GM10266 (cell line): ENCODE data around the gene DNAH10.

Experiments used
- DNase-seq: peaks from one replicate; pipeline ENCODE4 v3.0.0; 2012; ENCODE audit errors: extremely low spot score
- CTCF ChIP-seq: IDR thresholded peaks from 2 replicates; pipeline ENCODE4 v1.5.1; 2012; ENCODE audit warnings: mild to moderate bottlenecking, low read depth; ENCODE audit not compliant: control insufficient read depth, insufficient read depth; ENCODE audit errors: missing control alignments

The DNAH10 gene

GRCh38 chr12:123757561-123757960, 4.5 kb upstream of the DNAH10 start:
- DNase-seq: no peak
- TF ChIP-seq CTCF: no peak

- no peak for DNase-seq
Observed at GRCh38 chr12:123760267-123760938, 1.7 kb upstream of the DNAH10 start.

GRCh38 chr12:123762715-123763052, 583 bp downstream of the DNAH10 start:
- TF ChIP-seq CTCF: no peak
- DNase-seq: no peak

More at GRCh38 chr12:123760267-123760938, 1.7 kb upstream of the DNAH10 start:
- TF ChIP-seq CTCF: no peak

- no peak for TF ChIP-seq CTCF
- no peak for DNase-seq
Observed at GRCh38 chr12:123763093-123763492, 992 bp downstream of the DNAH10 start.

- no peak for DNase-seq
- no peak for TF ChIP-seq CTCF
Observed at GRCh38 chr12:123764109-123764508, 2.0 kb downstream of the DNAH10 start.

- no peak for TF ChIP-seq CTCF
- DNase-seq: no peak
Observed at GRCh38 chr12:123765504-123766035, 3.5 kb downstream of the DNAH10 start.

GRCh38 chr12:123767613-123768012, 5.5 kb downstream of the DNAH10 start:
- DNase-seq: peak; percentile 64
- TF ChIP-seq CTCF: no peak
